A549 treated with CORT108297 at 1 μM for 4 hours (cell line): ENCODE results near the gene GALNT10. TPM values are rescaled to one million over a fixed set of nuclear protein-coding genes. Genes with fewer than 3 reads are reported as not detected.

Source experiments
- total RNA-seq: library from RNA; stranded (reverse); fragments of 200-300 nt; extraction: Qiagen RNA extraction; gene quantifications from 5 replicates; pipeline ENCODE4 v1.2.3, GENCODE V29; 2022

GALNT10 gene, protein sequence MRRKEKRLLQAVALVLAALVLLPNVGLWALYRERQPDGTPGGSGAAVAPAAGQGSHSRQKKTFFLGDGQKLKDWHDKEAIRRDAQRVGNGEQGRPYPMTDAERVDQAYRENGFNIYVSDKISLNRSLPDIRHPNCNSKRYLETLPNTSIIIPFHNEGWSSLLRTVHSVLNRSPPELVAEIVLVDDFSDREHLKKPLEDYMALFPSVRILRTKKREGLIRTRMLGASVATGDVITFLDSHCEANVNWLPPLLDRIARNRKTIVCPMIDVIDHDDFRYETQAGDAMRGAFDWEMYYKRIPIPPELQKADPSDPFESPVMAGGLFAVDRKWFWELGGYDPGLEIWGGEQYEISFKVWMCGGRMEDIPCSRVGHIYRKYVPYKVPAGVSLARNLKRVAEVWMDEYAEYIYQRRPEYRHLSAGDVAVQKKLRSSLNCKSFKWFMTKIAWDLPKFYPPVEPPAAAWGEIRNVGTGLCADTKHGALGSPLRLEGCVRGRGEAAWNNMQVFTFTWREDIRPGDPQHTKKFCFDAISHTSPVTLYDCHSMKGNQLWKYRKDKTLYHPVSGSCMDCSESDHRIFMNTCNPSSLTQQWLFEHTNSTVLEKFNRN
- 62.2 to 85.1 TPM (median 77.4 TPM) in 5 replicates for total RNA-seq

DNA sequence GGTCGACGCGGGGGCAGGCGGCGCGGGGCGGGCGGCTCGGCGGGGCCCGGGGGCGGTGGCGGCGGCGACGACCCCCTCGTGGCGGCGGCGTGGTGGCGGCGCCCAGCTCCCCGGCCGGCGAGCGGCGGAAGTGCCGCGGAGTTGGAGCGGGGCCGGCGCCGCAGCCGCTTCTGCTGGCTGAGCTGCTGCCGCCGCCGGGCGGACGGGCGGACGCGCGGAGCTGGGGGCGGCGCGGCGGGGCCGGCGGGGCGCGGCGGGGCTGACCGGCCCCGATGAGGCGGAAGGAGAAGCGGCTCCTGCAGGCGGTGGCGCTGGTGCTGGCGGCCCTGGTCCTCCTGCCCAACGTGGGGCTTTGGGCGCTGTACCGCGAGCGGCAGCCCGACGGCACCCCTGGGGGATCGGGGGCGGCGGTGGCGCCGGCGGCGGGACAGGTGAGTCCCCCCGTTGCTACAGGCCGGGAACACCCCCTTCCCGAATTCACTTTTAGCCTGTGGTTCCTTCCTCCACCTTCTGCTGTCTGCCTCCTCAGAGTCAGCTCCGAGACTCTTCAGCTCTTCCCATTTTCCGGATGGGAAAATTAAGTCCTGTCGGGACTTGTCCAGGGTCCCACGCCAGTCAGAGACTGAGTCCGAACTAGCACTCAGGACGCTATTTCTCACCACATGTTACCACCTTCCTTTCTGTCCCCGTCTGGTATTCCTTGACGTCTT, at the start of gene GALNT10:
Gene GALNT10, plus strand, starts transcription at position 139 of the 710 bp plus-strand sequence. Its CDS starts 134 bp downstream, at position 273.

DNA sequence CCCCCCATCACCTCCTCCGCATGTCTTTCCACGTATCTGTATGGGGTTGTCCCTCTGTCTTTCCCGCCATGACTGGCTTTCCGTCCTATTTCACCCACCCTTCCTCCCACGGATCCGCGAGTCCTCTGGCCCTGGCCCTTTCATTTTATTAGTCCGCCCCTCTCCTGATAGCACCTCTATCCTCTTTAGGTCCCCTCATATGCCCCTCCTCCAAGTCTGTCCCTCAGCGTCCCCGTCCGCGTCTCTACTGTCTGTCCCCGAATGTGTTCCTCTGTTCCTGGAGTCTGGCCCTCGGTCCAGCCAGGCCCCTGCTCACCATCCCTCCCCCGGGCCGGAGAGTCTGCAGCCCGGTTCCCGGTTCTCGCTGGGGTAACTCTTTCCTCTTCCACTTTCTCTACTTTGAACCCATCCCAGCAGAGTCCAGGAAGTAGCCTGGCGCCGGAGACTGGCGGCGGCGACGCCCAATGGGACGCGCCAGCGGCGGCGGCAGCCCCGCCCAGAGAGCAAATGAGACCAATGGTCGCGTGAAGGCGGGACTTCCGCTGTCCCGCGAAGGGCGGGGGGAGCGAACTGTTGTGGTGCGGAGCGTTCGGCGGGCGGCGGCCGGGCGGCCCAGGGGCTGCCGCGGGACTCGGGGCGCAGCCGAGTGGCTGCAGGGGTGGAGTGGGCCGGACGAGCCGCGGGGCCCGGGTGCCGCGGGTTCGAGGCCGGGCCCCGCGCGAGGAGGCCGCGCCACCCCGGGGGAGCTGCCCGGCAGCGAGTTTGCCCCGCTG, 255.1 kb downstream of the GALNT10 start, which contains the start of gene SAP30L:
Gene SAP30L, plus strand, starts transcription at position 576 of the 773 bp plus-strand sequence. CDS start 608 bp downstream, outside the sequence.

Other genes starting within 250 kb of the GALNT10 start
- gene FAM114A2, start 151.8 kb upstream of the GALNT10 start, total RNA-seq: 8.8 to 16.2 TPM (median 10.1 TPM) in 5 replicates
- 19.1 to 30.3 TPM (median 21.3 TPM) in 5 replicates for gene MFAP3, start 151.8 kb upstream of the GALNT10 start, total RNA-seq